GM21619 (cell line): Measurements from ENCODE around the gene LDLRAP1.
"Not testable (repeated sequence)": the region's sequence is repeated elsewhere in the genome, so short reads cannot be mapped to it uniquely, and the experiment has no call there.

ENCODE experiments used
- ATAC-seq: cut with Tn5 transposase; IDR thresholded peaks from one replicate; pipeline ENCODE4 v1.9.1; 2021; ENCODE audit not compliant: unreplicated experiment

Gene LDLRAP1, protein sequence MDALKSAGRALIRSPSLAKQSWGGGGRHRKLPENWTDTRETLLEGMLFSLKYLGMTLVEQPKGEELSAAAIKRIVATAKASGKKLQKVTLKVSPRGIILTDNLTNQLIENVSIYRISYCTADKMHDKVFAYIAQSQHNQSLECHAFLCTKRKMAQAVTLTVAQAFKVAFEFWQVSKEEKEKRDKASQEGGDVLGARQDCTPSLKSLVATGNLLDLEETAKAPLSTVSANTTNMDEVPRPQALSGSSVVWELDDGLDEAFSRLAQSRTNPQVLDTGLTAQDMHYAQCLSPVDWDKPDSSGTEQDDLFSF

DNA sequence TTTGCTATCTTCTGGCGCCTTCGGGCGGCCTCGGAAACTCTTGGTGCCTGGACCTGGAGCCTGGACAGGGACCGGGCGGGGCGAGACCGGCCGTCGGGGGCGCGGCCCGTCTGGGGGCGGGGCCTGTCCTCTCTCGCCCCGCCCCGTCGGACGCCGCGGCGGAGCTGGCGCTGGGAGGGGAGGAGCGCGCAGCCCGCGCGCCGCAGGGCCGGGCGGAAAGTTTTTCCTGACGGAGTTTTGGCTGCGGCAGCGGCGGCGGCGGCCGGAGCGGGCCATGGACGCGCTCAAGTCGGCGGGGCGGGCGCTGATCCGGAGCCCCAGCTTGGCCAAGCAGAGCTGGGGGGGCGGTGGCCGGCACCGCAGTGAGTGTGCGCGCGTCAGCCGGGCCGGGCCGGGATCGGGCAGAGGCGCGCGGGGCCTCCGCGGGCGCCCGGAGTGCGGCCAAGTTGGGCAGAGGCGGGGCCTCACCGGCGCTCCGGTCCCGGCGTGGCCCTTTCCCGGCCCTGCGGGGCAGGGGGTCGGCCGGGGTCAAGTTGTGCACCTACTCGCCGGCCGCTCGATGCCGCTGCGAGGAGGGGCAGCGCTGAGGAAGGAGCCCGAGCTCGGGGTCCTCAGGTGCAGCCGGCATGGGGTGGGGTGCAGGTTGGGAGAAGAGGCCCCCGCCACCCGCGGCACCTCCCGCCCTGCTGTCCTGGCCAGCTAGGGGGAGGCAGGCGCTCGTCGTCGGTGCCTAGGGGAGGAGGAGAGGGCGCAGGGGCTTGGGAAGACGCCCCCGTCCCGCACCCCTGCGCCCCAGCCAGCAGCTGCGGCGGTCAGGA, at the start of gene LDLRAP1:
LDLRAP1 (plus strand) TSS at position 182 of the 818 bp plus-strand sequence; CDS start at position 275, 93 bp downstream.
- ATAC-seq: peak; percentile 87

DNA sequence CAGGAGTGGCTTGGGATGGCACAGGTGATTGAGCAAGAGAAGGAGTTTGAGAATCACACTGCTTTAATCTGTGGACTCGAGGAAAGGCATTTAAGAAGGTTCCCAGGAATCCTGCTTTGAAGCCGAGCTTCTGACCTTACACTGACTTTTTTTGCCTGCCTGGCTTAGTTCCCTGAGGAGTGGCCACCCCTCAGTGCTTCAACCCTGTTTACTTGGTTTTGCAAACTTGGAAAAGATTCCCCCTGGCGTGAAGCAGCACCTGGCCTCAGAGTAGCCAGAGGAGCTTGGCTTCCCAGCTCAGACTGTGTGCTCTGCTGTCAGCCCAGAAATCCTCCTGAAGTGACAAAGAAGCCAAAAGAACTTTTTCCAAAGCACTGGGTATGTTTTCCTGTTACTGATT, 48.5 kb upstream of the LDLRAP1 start:
- ATAC-seq: no peak

GRCh38 chr1:25500694-25501093, 42.7 kb upstream of the LDLRAP1 start:
- ATAC-seq: no peak

DNA sequence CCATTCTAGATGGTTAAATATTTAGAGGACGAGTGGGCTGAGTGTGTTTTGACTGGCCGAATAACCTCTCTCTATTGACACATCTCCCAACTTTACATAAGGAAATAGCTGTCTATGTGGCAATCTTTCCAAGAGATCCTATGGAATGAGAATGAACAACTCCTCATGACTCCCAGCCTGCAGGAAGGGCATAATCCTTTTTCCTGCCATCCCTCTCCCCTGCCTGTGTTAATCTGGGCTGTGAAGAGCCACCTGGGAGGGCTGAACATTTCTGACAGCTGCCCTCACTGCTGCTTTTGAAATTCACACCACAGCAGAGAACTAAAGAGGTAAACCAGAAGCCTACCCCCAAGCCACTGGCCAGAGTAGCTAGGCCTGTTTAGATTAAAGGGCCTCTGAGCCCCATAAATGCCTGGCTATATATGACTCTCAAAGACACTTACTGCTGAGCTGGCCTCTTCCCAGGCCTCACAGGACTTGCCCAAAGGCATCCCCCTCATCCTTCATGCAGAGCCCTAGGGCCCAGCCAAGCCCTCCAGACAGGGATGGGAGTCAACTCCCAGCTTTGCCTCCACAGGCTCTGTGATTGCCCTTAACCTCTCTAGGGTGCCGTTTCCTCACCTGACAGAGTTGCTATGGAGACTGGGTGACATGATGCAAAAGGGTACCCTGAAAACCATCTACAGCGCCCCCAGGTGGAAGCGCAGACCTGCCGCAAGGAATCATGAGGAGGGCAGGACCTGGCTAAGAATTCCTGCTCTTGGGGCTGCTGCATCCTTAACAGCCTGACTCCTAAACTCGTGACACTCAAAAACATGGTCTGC, 42.0 kb upstream of the LDLRAP1 start:
- ATAC-seq: no peak

GRCh38 chr1:25502957-25503356, 40.4 kb upstream of the LDLRAP1 start:
- no peak for ATAC-seq

DNA sequence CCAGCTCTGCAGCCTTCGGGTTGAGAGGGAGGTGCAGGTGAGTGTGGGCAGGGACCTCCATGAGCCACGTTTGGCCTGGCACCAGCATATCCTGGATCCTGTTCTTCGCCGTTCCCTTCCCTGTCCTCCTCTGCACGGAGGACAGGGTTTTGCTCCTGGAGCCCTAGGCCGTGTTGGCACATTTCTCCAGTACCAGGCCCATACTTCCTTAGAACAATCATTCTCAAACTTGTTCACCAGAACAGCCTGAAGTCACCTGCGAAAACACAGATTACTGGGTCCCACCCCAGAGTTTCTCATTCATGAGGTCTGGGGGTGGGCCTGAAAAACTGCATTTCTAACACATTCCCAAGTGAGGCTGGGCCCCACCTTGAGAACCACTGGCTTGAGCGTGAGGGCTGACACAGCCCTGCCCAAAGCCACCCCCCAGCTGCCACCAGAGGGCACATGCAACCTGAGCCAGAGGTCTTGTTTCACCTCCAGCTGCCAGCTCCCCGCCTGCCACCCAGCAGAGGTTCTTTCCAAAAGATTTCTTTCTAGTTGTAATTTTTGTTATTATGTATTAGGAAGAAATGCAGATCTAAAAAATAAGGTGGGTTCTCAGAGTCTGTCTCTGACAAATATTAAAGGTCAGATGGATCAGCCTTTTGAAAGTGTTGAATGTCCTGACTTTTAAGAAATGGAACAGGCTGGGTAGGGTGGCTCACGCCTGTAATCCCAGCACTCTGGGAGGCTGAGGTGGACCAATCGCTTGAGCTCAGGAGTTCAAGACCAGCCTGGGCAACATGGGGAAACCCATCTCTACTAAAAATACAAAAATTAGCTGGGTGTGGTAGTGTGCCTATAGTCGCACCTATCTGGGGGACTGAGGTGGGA, 39.6 kb upstream of the LDLRAP1 start:
- no peak for ATAC-seq

- ATAC-seq: no peak
These were observed 38.5 kb upstream of the LDLRAP1 start for GRCh38 chr1:25504706-25505595.

DNA sequence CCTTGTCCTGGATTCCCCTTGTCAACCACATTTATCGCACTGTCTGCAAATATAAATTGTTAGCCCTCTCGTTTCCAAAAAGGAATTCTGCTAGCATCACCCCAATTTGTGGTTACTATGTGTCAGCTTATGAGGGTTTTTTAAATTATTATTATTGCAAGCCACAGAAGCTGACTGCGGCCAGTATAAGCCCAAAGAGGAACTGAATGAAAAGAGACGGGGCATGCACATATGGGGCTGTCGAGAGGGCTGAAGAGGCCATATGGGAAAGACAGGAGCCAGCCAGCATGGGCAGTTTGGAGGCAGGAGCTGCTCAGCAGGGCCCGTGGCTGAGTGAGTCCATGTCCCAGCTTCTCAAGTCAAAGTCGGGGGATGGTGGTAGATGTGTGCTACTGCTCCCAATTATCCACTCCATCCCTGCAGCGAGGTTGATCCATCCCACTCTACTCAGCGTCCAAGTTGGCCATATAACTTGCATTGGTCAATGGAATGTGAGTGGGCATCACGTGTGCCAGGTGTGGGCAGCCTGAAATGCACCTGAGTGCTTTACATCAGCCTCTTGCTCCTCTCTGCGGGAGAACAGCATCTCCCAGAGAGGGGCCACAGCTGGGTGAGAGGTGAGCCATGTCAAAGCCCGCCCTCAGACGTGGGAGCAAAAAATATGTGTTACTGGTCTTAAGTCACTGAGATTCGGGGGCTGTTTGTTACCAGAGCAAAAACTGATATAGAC, 37.6 kb upstream of the LDLRAP1 start:
- no peak for ATAC-seq

DNA sequence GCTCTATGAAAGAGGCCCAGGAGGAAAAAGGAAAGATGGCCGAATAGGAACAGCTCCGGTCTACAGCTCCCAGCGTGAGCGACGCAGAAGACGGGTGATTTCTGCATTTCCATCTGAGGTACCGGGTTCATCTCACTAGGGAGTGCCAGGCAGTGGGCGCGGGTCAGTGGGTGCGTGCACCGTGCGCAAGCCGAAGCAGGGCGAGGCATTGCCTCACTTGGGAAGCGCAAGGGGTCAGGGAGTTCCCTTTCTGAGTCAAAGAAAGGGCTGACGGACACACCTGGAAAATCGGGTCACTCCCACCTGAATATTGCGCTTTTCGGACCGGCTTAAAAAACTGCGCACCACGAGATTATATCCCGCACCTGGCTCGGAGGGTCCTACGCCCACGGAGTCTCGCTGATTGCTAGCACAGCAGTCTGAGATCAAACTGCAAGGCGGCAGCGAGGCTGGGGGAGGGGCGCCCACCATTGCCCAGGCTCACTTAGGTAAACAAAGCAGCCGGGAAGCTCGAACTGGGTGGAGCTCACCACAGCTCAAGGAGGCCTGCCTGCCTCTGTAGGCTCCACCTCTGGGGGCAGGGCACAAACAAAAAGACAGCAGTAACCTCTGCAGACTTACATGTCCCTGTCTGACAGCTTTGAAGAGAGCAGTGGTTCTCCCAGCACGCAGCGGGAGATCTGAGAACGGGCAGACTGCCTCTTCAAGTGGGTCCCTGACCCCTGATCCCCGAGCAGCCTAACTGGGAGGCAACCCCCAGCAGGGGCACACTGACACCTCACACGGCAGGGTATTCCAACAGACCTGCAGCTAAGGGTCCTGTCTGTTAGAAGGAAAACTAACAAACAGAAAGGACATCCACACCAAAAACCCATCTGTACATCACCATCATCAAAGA, 36.6 kb upstream of the LDLRAP1 start:
- ATAC-seq: not testable (repeated sequence)

DNA sequence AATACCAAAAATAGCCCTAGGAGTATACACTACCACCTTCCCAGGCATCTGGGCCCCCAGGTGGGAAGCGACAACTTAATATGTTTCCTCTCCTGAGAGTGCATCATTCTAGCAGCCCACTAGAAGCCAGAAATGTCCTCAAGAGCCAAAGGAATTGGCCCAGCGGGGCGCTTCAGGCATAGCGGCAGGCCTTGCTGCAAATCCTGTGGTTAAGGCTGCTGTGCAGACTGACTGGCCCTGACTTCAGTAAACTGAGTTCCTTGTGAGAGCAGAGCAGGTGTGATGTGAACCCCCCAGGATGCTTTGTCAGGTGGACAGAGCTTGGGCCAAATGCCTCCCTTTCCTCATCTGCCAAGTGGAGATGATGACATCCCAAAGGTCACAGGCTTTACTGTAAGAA, 29.7 kb upstream of the LDLRAP1 start:
- ATAC-seq: no peak

DNA sequence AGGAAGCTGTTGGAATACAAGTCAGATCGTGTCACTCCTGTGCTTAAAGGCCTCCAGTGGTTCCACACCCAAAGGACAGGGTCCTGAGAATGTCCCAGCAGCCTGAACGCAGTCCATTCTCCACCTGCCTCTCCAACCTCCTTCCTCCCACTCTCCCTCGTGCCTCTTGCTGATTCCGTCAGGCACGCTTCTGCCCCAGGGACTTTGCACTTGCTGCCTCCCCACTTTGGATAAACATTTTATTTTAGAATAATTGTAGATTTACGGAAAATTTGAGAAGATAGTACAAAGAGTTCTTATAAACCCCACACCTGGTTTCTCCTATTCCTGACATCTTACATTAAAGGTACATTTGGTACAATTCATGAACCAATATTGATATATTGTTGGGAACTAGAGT, 28.4 kb upstream of the LDLRAP1 start:
- no peak for ATAC-seq

GRCh38 chr1:25516686-25517085, 26.7 kb upstream of the LDLRAP1 start:
- no peak for ATAC-seq

DNA sequence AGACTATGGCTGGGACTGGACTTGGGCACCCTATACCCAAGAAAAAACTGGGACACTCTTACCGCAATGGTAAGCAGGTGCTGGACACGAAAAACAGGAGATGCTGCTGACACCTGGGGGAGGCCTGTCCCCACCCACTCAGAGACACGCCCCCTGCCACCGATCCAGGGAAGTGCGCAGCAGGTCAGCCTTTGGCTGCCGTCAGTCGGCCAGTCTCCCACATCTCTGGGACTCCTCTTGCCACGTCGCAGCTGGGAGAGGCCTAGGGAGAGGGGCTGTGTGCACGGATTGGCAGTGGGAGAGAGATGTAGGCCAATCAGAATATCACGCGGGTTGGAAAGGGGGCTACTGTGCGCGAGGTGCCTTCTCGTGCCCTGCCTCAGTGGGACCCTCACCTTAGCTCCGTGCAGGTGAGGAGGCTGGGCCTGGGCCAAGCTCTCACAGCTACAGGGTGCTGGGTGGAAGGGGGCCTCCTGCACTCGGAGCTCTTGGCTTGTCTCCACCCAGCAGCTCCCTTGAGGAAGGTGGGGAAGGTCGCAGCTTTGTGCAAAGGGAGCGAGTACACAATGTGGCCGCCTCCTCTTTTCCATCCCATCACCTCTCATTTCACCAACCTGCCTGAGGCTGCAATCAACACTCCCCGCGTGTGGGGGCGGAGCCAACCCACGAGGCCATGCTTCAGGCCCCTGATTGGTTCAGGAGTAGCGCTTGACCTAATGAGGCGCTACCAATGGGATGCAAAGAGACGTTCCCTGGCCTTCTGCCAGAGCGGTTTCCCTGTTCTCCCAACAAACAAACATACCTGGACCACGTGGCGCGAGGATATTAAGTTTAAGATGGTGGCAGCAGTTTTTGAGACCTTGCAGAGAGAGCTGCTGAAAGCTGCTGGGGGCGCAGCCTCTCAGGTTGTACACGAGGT, 25.7 kb upstream of the LDLRAP1 start:
- no peak for ATAC-seq

DNA sequence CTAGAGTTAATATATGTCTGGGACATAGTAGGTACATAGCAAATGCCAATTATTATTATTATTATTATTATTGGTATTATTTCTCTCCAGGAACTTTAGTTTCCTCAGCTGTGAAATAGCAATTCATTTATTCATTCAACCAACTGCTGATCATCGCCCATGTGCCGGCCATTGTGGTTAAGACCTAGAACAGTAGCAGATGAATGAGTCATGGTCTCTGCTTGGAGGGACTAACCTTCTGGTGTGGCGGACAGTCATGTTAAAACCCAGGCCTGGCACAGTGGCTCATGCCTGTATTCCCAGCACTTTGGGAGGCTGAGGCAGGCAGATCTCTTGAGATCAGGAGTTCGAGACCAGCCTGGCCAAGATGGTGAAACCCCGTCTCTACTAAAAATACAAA, 23.8 kb upstream of the LDLRAP1 start:
- ATAC-seq: no peak

GRCh38 chr1:25520446-25521061, 22.9 kb upstream of the LDLRAP1 start:
- no peak for ATAC-seq

- ATAC-seq: peak; percentile 61
These were observed 21.3 kb upstream of the LDLRAP1 start for GRCh38 chr1:25522031-25522655.
